Uterus (tissue), 4 donors: ENCODE measurements around the gene MVP. TPM values are rescaled to one million over a fixed set of nuclear protein-coding genes. Genes with fewer than 3 reads are reported as not detected.
"Not testable (repeated sequence)": the region's sequence is repeated elsewhere in the genome, so short reads cannot be mapped to it uniquely, and the experiment has no call there.

ENCODE experiments used
- DNase-seq, 2 donors: peaks; one replicate each; pipeline ENCODE4 v3.0.0-alpha.2; 2019 to 2020
- H3K27ac ChIP-seq, 2 donors: fragments of 200-600 bp; sonication (generic); 1 replicate in 1 of 2; 2 replicates in 1 of 2; pipeline ENCODE4 v1.5.1; 2016 to 2018
- H3K27me3 ChIP-seq, 2 donors: fragments of 200-600 bp; sonication (generic); one replicate each; pipeline ENCODE4 v1.5.1; 2018 to 2019; ENCODE audit warnings: control low read depth in 1 of 2
- H3K36me3 ChIP-seq, 2 donors: fragments of 200-600 bp; sonication (generic); one replicate each; pipeline ENCODE4 v1.5.1; 2019; ENCODE audit warnings: control low read depth in 1 of 2
- H3K4me1 ChIP-seq, 2 donors: fragments of 200-600 bp; sonication (generic); one replicate each; pipeline ENCODE4 v1.5.1; 2018 to 2019; ENCODE audit warnings: control low read depth in 1 of 2
- H3K4me3 ChIP-seq, 2 donors: fragments of 200-600 bp; sonication (generic); 1 replicate in 1 of 2; 2 replicates in 1 of 2; pipeline ENCODE4 v1.5.1; 2018 to 2019; ENCODE audit warnings: mild to moderate bottlenecking in 1 of 2
- H3K9me3 ChIP-seq, 2 donors: fragments of 200-600 bp; sonication (generic); one replicate each; pipeline ENCODE4 v1.5.1; 2019; ENCODE audit warnings: control low read depth in 1 of 2
- CTCF ChIP-seq, 4 experiments: fragments of 200-600 bp in 2 of 4; fragments of 450-650 bp in 2 of 4; sonication (generic) in 2 of 4; IDR thresholded peaks; one replicate each; pipeline ENCODE4 v1.5.1; 2016 to 2019; ENCODE audit warnings: antibody characterized with exemption in 4 of 4, mild to moderate bottlenecking in 2 of 4, moderate library complexity in 1 of 4
- POLR2A ChIP-seq, 2 donors: fragments of 450-650 bp; IDR thresholded peaks; one replicate each; pipeline ENCODE4 v1.6.1; 2016; ENCODE audit warnings: antibody characterized with exemption in 2 of 2, mild to moderate bottlenecking in 1 of 2, moderate library complexity in 1 of 2
- intact Hi-C: fragments of 100-400 bp; cut with DNase I; formaldehyde crosslinking; loops from one replicate; pipeline ENCODE4 v1.15.1; 2023; ENCODE audit warnings: low total_unique reads
- total RNA-seq, 4 donors: library from RNA; depleted of rRNA in 3 of 4; stranded (reverse); fragments of >200 nt in 3 of 4; gene quantifications; one replicate each; pipeline versions ENCODE4 v1.1.0 to v1.2.4, GENCODE V29; 2014 to 2023
- donor health status: DM: yes; HTN: yes; CAD: no.

MVP gene
- total RNA-seq, 4 donors from 2014 or later = 38.4 to 132 (median 67.4) TPM

GRCh38 chr16:29877266-29877961 lies 57.2 kb downstream of the MVP start:
- Histone ChIP-seq H3K9me3 (no peaks in the 10 kb centered on the region), H3K36me3 (no peaks in the 10 kb centered on the region), H3K27ac (no peak overlapping the region), H3K4me3 (no peak overlapping the region), H3K4me1 (no peaks in the 10 kb centered on the region), H3K27me3 (peaks cover 0 to 3% of the 10 kb centered on the region in 2 donors)
- no peak for TF ChIP-seq POLR2A (IDR thresholded peaks at IDR 0.05)
- no peak for TF ChIP-seq CTCF (IDR thresholded peaks at IDR 0.05)
- no peak for DNase-seq
- intact Hi-C loops = no loop called here

GRCh38 chr16:29878172-29878571 lies 57.9 kb downstream of the MVP start:
- Histone ChIP-seq H3K4me3 (no peak overlapping the region), H3K4me1 (no peaks in the 10 kb centered on the region), H3K27ac (no peak overlapping the region), H3K27me3 (peaks cover 0 to 3% of the 10 kb centered on the region in 2 donors), H3K9me3 (no peaks in the 10 kb centered on the region), H3K36me3 (no peaks in the 10 kb centered on the region)
- no peak for TF ChIP-seq POLR2A (IDR thresholded peaks at IDR 0.05)
- TF ChIP-seq CTCF (IDR thresholded peaks at IDR 0.05) = no peak
- DNase-seq = no peak
- intact Hi-C loops = no loop called here

DNA sequence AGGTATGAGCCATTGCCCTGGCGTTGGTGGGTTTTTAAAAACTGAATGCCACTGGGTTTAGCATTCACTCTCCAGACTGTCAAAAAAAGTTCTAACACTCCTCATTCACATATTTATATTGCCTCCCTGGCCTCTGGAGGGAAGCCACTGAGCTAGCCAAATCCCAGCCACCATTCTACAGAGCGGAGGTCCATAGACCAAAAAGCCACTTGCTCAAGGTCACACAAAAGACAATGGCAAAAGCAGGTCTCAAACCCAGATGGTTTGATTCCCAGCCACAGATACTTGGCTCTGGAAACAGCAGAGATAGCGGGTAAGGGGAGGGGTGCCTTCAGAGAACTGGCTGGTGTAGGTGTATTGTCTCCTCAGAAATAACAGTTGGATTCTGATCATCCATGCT lies 60.8 kb downstream of the MVP start:
- Histone ChIP-seq H3K4me3 (no peak overlapping the region), H3K27ac (no peak overlapping the region), H3K27me3 (peaks cover 0 to 3% of the 10 kb centered on the region in 2 donors), H3K4me1 (no peaks in the 10 kb centered on the region), H3K36me3 (no peaks in the 10 kb centered on the region), H3K9me3 (no peaks in the 10 kb centered on the region)
- intact Hi-C loops = no loop called here
- TF ChIP-seq CTCF (IDR thresholded peaks at IDR 0.05) (no peak), POLR2A (IDR thresholded peaks at IDR 0.05) (no peak)
- DNase-seq = no peak

- Histone ChIP-seq H3K36me3 (no peaks in the 10 kb centered on the region), H3K27ac (no peak overlapping the region), H3K4me1 (no peaks in the 10 kb centered on the region), H3K9me3 (no peaks in the 10 kb centered on the region), H3K27me3 (no peaks in the 10 kb centered on the region), H3K4me3 (no peak overlapping the region)
- intact Hi-C loops = no loop called here
- TF ChIP-seq CTCF (IDR thresholded peaks at IDR 0.05) (no peak), POLR2A (IDR thresholded peaks at IDR 0.05) (no peak)
- DNase-seq = no peak
Measured at GRCh38 chr16:29883987-29884386, 63.7 kb downstream of the MVP start.

GRCh38 chr16:29889372-29889771 lies 69.1 kb downstream of the MVP start:
- H3K27ac ChIP-seq, DNase-seq, H3K4me3 ChIP-seq, intact Hi-C loops, H3K27me3 ChIP-seq, H3K36me3 ChIP-seq, H3K9me3 ChIP-seq, H3K4me1 ChIP-seq: not testable (repeated sequence)
